PC-9 (cell line): ENCODE results near the gene GNAQ. TPM values are rescaled to one million over a fixed set of nuclear protein-coding genes. Genes with fewer than 3 reads are reported as not detected.

ENCODE experiments used
- BruUV-seq: library from RNA; stranded (reverse); fragments of 400-500 nt; replicated peaks from 2 replicates; lab custom pipeline; 2021; lab: Mats Ljungman, UMichigan
- CTCF ChIA-PET: fragments of 300-600 bp; sonication (Branson Sonifier 250); formaldehyde crosslinking; loops from one replicate; lab custom pipeline; 2022; ENCODE audit warnings: antibody characterized with exemption; lab: Charles Lee
- POLR2A ChIA-PET: fragments of 300-600 bp; sonication (Branson Sonifier 250); formaldehyde crosslinking; loops from one replicate; lab custom pipeline; 2022; ENCODE audit warnings: antibody characterized with exemption; ENCODE audit not compliant: unreplicated experiment; lab: Charles Lee
- DNase-seq, 2 experiments: peaks; one replicate each; pipeline versions ENCODE4 v3.0.0 to v3.0.0-alpha.2; 2015 to 2022; ENCODE audit warnings: mixed read lengths in 1 of 2
- H2AFZ ChIP-seq: fragments of 200-600 bp; sonication (generic); 2 replicates; pipeline ENCODE4 v1.8.1; 2017; ENCODE audit warnings: antibody characterized with exemption
- H3F3A ChIP-seq: fragments of 200-600 bp; sonication (generic); 2 replicates; pipeline ENCODE4 v1.8.1; 2017; ENCODE audit warnings: antibody characterized with exemption, mild to moderate bottlenecking, low read depth; ENCODE audit not compliant: insufficient read depth
- H3K27ac ChIP-seq: fragments of 200-600 bp; sonication (generic); 2 replicates; pipeline ENCODE4 v1.6.1; 2016; ENCODE audit warnings: mixed run types
- H3K27me3 ChIP-seq: fragments of 200-600 bp; sonication (generic); 2 replicates; pipeline ENCODE4 v1.6.1; 2016; ENCODE audit warnings: low read depth, mixed run types; ENCODE audit not compliant: insufficient read depth
- H3K36me3 ChIP-seq: fragments of 200-600 bp; sonication (generic); 2 replicates; pipeline ENCODE4 v1.6.1; 2016; ENCODE audit warnings: low read depth, mixed run types
- H3K4me1 ChIP-seq: fragments of 200-600 bp; sonication (generic); replicated peaks from 2 replicates; pipeline ENCODE4 v1.6.1; 2016; ENCODE audit warnings: mixed run types; ENCODE audit not compliant: insufficient read depth
- H3K4me2 ChIP-seq: fragments of 200-600 bp; sonication (generic); 2 replicates; pipeline ENCODE4 v1.6.1; 2017; ENCODE audit warnings: mixed run types
- H3K4me3 ChIP-seq: fragments of 200-600 bp; sonication (generic); 2 replicates; pipeline ENCODE4 v1.6.1; 2016; ENCODE audit warnings: mixed run types
- H3K79me2 ChIP-seq: fragments of 200-600 bp; sonication (generic); 2 replicates; pipeline ENCODE4 v1.6.1; 2017; ENCODE audit warnings: low read depth, mixed run types
- H3K9me2 ChIP-seq: fragments of 200-600 bp; sonication (generic); 2 replicates; pipeline ENCODE4 v1.8.1; 2017; ENCODE audit warnings: mild to moderate bottlenecking; ENCODE audit not compliant: insufficient read depth
- H3K9me3 ChIP-seq: fragments of 200-600 bp; sonication (generic); 2 replicates; pipeline ENCODE4 v1.8.1; 2016; ENCODE audit warnings: low read depth; ENCODE audit not compliant: insufficient read depth
- H4K20me1 ChIP-seq: fragments of 200-600 bp; sonication (generic); 2 replicates; pipeline ENCODE4 v1.8.1; 2017; ENCODE audit not compliant: insufficient read depth
- CTCF ChIP-seq: fragments of 200-600 bp; sonication (generic); conservative IDR thresholded peaks from 2 replicates; pipeline ENCODE4 v1.6.1; 2017; ENCODE audit warnings: mixed run types, antibody characterized with exemption, mild to moderate bottlenecking, moderate library complexity
- EZH2 ChIP-seq: fragments of 200-600 bp; sonication (generic); IDR thresholded peaks from 2 replicates; pipeline ENCODE4 v1.8.0; 2017; ENCODE audit warnings: antibody characterized with exemption, low read depth
- intact Hi-C: fragments of 100-400 bp; cut with micrococcal nuclease; formaldehyde crosslinking; loops from one replicate; pipeline ENCODE4 v1.10.0; 2022; ENCODE audit not compliant: unreplicated experiment
- total RNA-seq: library from RNA; stranded (reverse); gene quantifications from 2 replicates; pipeline ENCODE4 v1.2.3, GENCODE V29; 2021

Gene GNAQ
- total RNA-seq, 1 experiment from 2014 or later = 51.6 TPM

GRCh38 chr9:77829420-77829819 is 202.2 kb downstream of the GNAQ start:
- no peak overlapping the region for H3K4me3 ChIP-seq
- BruUV-seq = no TSS peak
- H3K9me2 ChIP-seq = no peaks in the 10 kb centered on the region
- intact Hi-C loops = no loop called here
- POLR2A ChIA-PET = interaction anchor here (0.6 kb wide), 1 partner anchor 56 kb away, joined by 4 read pairs; no protein-coding TSS in a partner anchor
- no peak overlapping the region for H3K27ac ChIP-seq
- peaks cover 3% of the 10 kb centered on the region; the same call in 1 of the 2 replicates for H3F3A ChIP-seq
- H4K20me1 ChIP-seq = no peaks in the 10 kb centered on the region
- no peaks in the 10 kb centered on the region for H3K4me1 ChIP-seq
- DNase-seq = no peak
- H3K9me3 ChIP-seq = no peaks in the 10 kb centered on the region
- H3K79me2 ChIP-seq = 0 out of 2 replicates have a peak, but pooled peaks cover 7% of the 10 kb centered on the region
- H3K4me2 ChIP-seq = no peak overlapping the region
- no peaks in the 10 kb centered on the region for H3K27me3 ChIP-seq
- no peak overlapping the region for H2AFZ ChIP-seq
- TF ChIP-seq CTCF = no peak
- no peak for TF ChIP-seq EZH2
- CTCF ChIA-PET = no interaction called here
- H3K36me3 ChIP-seq = no peaks in the 10 kb centered on the region

- Histone ChIP-seq H3K27ac (no peak overlapping the region), H3K4me1 (no peaks in the 10 kb centered on the region), H3K4me3 (no peak overlapping the region), H4K20me1 (no peaks in the 10 kb centered on the region), H3K79me2 (0 out of 2 replicates have a peak, but pooled peaks cover 7% of the 10 kb centered on the region), H3F3A (no peaks in the 10 kb centered on the region; the same call in 1 of the 2 replicates), H3K9me3 (no peaks in the 10 kb centered on the region), H3K4me2 (no peak overlapping the region), H3K27me3 (no peaks in the 10 kb centered on the region), H2AFZ (no peak overlapping the region), H3K9me2 (no peaks in the 10 kb centered on the region), H3K36me3 (no peaks in the 10 kb centered on the region)
- DNase-seq = no peak
- POLR2A ChIA-PET = no interaction called here
- no TSS peak for BruUV-seq
- CTCF ChIA-PET = no interaction called here
- TF ChIP-seq CTCF (no peak), EZH2 (no peak)
- intact Hi-C loops = no loop called here
Observed at GRCh38 chr9:77827104-77827784, 204.4 kb downstream of the GNAQ start.

GRCh38 chr9:77826621-77827020 is 205.0 kb downstream of the GNAQ start:
- no peak for DNase-seq
- no peak for TF ChIP-seq EZH2
- TF ChIP-seq CTCF = no peak
- no TSS peak for BruUV-seq
- no peaks in the 10 kb centered on the region for H4K20me1 ChIP-seq
- no peak overlapping the region for H3K4me2 ChIP-seq
- CTCF ChIA-PET = no interaction called here
- H3K4me3 ChIP-seq = no peak overlapping the region
- H3K27ac ChIP-seq = no peak overlapping the region
- no peaks in the 10 kb centered on the region; the same call in 1 of the 2 replicates for H3F3A ChIP-seq
- H3K9me2 ChIP-seq = no peaks in the 10 kb centered on the region
- POLR2A ChIA-PET = no interaction called here
- 0 out of 2 replicates have a peak, but pooled peaks cover 7% of the 10 kb centered on the region for H3K79me2 ChIP-seq
- H2AFZ ChIP-seq = no peak overlapping the region
- no peaks in the 10 kb centered on the region for H3K9me3 ChIP-seq
- H3K27me3 ChIP-seq = no peaks in the 10 kb centered on the region
- no peaks in the 10 kb centered on the region for H3K36me3 ChIP-seq
- no peaks in the 10 kb centered on the region for H3K4me1 ChIP-seq
- intact Hi-C loops = no loop called here
